ENCODE results near the gene DDO.

DDO gene

GRCh38 chr6:110387986-110388385 lies 27.4 kb downstream of the DDO start:
- no peak overlapping the region for H3K4me3 Mint-ChIP-seq
- no peaks in the 10 kb centered on the region for H3K36me3 Mint-ChIP-seq (ENCODE audit: insufficient read depth)
- H3K9me3 Mint-ChIP-seq, result no peaks in the 10 kb centered on the region
- ATAC-seq (replicated peaks; ENCODE audit: extremely low read depth, poor library complexity, severe bottlenecking) (no peak), DNase-seq (ENCODE audit: low spot score in 2 of 2) (no peak)
- peaks cover 12% of the 10 kb centered on the region for H3K4me1 Mint-ChIP-seq
- H3K27ac Mint-ChIP-seq (ENCODE audit: low read depth), result no peak overlapping the region
- H3K27me3 Mint-ChIP-seq, result no peaks in the 10 kb centered on the region

- ATAC-seq (replicated peaks; ENCODE audit: extremely low read depth, poor library complexity, severe bottlenecking) (no peak), DNase-seq (ENCODE audit: low spot score in 2 of 2) (no peak)
- Mint-ChIP-seq H3K36me3 (ENCODE audit: insufficient read depth) (no peaks in the 10 kb centered on the region), H3K9me3 (no peaks in the 10 kb centered on the region), H3K27me3 (peaks cover 14% of the 10 kb centered on the region), H3K4me1 (peaks cover 6% of the 10 kb centered on the region), H3K27ac (ENCODE audit: low read depth) (no peak overlapping the region), H3K4me3 (no peak overlapping the region)
These were observed 29.9 kb downstream of the DDO start for GRCh38 chr6:110385458-110385863.

- Mint-ChIP-seq H3K36me3 (ENCODE audit: insufficient read depth) (no peaks in the 10 kb centered on the region), H3K27me3 (peaks cover 44% of the 10 kb centered on the region), H3K4me1 (no peaks in the 10 kb centered on the region), H3K4me3 (no peak overlapping the region), H3K9me3 (no peaks in the 10 kb centered on the region), H3K27ac (ENCODE audit: low read depth) (no peak overlapping the region)
- DNase-seq (ENCODE audit: low spot score in 2 of 2) (no peak), ATAC-seq (replicated peaks; ENCODE audit: extremely low read depth, poor library complexity, severe bottlenecking) (no peak)
These were observed 36.8 kb downstream of the DDO start for GRCh38 chr6:110378552-110378951.

- Mint-ChIP-seq H3K4me3 (no peak overlapping the region), H3K27me3 (peaks cover 32% of the 10 kb centered on the region), H3K27ac (ENCODE audit: low read depth) (no peak overlapping the region), H3K9me3 (no peaks in the 10 kb centered on the region), H3K4me1 (peaks cover 15% of the 10 kb centered on the region), H3K36me3 (ENCODE audit: insufficient read depth) (peaks cover 2% of the 10 kb centered on the region)
- ATAC-seq (replicated peaks; ENCODE audit: extremely low read depth, poor library complexity, severe bottlenecking), result no peak
- no peak for DNase-seq (ENCODE audit: low spot score in 2 of 2)
These were observed 46.3 kb downstream of the DDO start for GRCh38 chr6:110369066-110369465.

GRCh38 chr6:110368284-110368683 lies 47.1 kb downstream of the DDO start:
- Mint-ChIP-seq H3K4me1 (peaks cover 15% of the 10 kb centered on the region), H3K36me3 (ENCODE audit: insufficient read depth) (peaks cover 2% of the 10 kb centered on the region), H3K4me3 (no peak overlapping the region), H3K27me3 (peaks cover 38% of the 10 kb centered on the region), H3K9me3 (no peaks in the 10 kb centered on the region), H3K27ac (ENCODE audit: low read depth) (no peak overlapping the region)
- ATAC-seq (replicated peaks; ENCODE audit: extremely low read depth, poor library complexity, severe bottlenecking) (no peak), DNase-seq (ENCODE audit: low spot score in 2 of 2) (no peak)

- Mint-ChIP-seq H3K36me3 (ENCODE audit: insufficient read depth) (peaks cover 2% of the 10 kb centered on the region), H3K4me3 (no peak overlapping the region), H3K9me3 (no peaks in the 10 kb centered on the region), H3K4me1 (peaks cover 15% of the 10 kb centered on the region), H3K27me3 (peaks cover 35% of the 10 kb centered on the region), H3K27ac (ENCODE audit: low read depth) (no peak overlapping the region)
- ATAC-seq (replicated peaks; ENCODE audit: extremely low read depth, poor library complexity, severe bottlenecking) (no peak), DNase-seq (ENCODE audit: low spot score in 2 of 2) (no peak)
These were observed 47.5 kb downstream of the DDO start for GRCh38 chr6:110367825-110368224.

- DNase-seq (ENCODE audit: low spot score in 2 of 2) (no peak), ATAC-seq (replicated peaks; ENCODE audit: extremely low read depth, poor library complexity, severe bottlenecking) (peak; percentile 56)
- H3K4me1 Mint-ChIP-seq, result peaks cover 15% of the 10 kb centered on the region
- no peaks in the 10 kb centered on the region for H3K9me3 Mint-ChIP-seq
- H3K4me3 Mint-ChIP-seq, result no peak overlapping the region
- H3K27me3 Mint-ChIP-seq, result peaks cover 32% of the 10 kb centered on the region
- H3K27ac Mint-ChIP-seq (ENCODE audit: low read depth), result peak overlapping the region; percentile 23
- H3K36me3 Mint-ChIP-seq (ENCODE audit: insufficient read depth), result peaks cover 2% of the 10 kb centered on the region
These were observed 48.4 kb downstream of the DDO start for GRCh38 chr6:110366975-110367374.

- ATAC-seq (replicated peaks; ENCODE audit: extremely low read depth, poor library complexity, severe bottlenecking) (no peak), DNase-seq (ENCODE audit: low spot score in 2 of 2) (no peak)
- no peaks in the 10 kb centered on the region for H3K36me3 Mint-ChIP-seq (ENCODE audit: insufficient read depth)
- peak overlapping the region; percentile 23 for H3K27ac Mint-ChIP-seq (ENCODE audit: low read depth)
- no peaks in the 10 kb centered on the region for H3K9me3 Mint-ChIP-seq
- peaks cover 15% of the 10 kb centered on the region for H3K4me1 Mint-ChIP-seq
- H3K4me3 Mint-ChIP-seq, result peak overlapping the region; percentile 16
- H3K27me3 Mint-ChIP-seq, result peaks cover 32% of the 10 kb centered on the region
These were observed 49.1 kb downstream of the DDO start for GRCh38 chr6:110366256-110366655.

- DNase-seq (ENCODE audit: low spot score in 2 of 2) (no peak), ATAC-seq (replicated peaks; ENCODE audit: extremely low read depth, poor library complexity, severe bottlenecking) (no peak)
- Mint-ChIP-seq H3K4me3 (no peak overlapping the region), H3K27ac (ENCODE audit: low read depth) (no peak overlapping the region), H3K27me3 (peaks cover 39% of the 10 kb centered on the region), H3K36me3 (ENCODE audit: insufficient read depth) (no peaks in the 10 kb centered on the region), H3K9me3 (no peaks in the 10 kb centered on the region), H3K4me1 (peaks cover 15% of the 10 kb centered on the region)
These were observed 50.8 kb downstream of the DDO start for GRCh38 chr6:110364364-110365105.

- H3K4me1 Mint-ChIP-seq, result peaks cover 15% of the 10 kb centered on the region
- DNase-seq (ENCODE audit: low spot score in 2 of 2) (no peak), ATAC-seq (replicated peaks; ENCODE audit: extremely low read depth, poor library complexity, severe bottlenecking) (no peak)
- no peak overlapping the region for H3K27ac Mint-ChIP-seq (ENCODE audit: low read depth)
- H3K4me3 Mint-ChIP-seq, result no peak overlapping the region
- no peaks in the 10 kb centered on the region for H3K36me3 Mint-ChIP-seq (ENCODE audit: insufficient read depth)
- peaks cover 46% of the 10 kb centered on the region for H3K27me3 Mint-ChIP-seq
- no peaks in the 10 kb centered on the region for H3K9me3 Mint-ChIP-seq
These were observed 51.6 kb downstream of the DDO start for GRCh38 chr6:110363748-110364147.

- ATAC-seq (replicated peaks; ENCODE audit: extremely low read depth, poor library complexity, severe bottlenecking) (no peak), DNase-seq (ENCODE audit: low spot score in 2 of 2) (no peak)
- peaks cover 1% of the 10 kb centered on the region for H3K36me3 Mint-ChIP-seq (ENCODE audit: insufficient read depth)
- peaks cover 11% of the 10 kb centered on the region for H3K4me1 Mint-ChIP-seq
- H3K27ac Mint-ChIP-seq (ENCODE audit: low read depth), result no peak overlapping the region
- peaks cover 71% of the 10 kb centered on the region for H3K27me3 Mint-ChIP-seq
- no peaks in the 10 kb centered on the region for H3K9me3 Mint-ChIP-seq
- no peak overlapping the region for H3K4me3 Mint-ChIP-seq
These were observed 54.7 kb downstream of the DDO start for GRCh38 chr6:110360676-110361075.

GRCh38 chr6:110359556-110359955 lies 55.8 kb downstream of the DDO start:
- Mint-ChIP-seq H3K4me1 (peaks cover 6% of the 10 kb centered on the region), H3K27ac (ENCODE audit: low read depth) (no peak overlapping the region), H3K36me3 (ENCODE audit: insufficient read depth) (peaks cover 1% of the 10 kb centered on the region), H3K27me3 (peaks cover 82% of the 10 kb centered on the region), H3K4me3 (no peak overlapping the region), H3K9me3 (no peaks in the 10 kb centered on the region)
- no peak for DNase-seq (ENCODE audit: low spot score in 2 of 2)
- ATAC-seq (replicated peaks; ENCODE audit: extremely low read depth, poor library complexity, severe bottlenecking), result no peak

- peaks cover 6% of the 10 kb centered on the region for H3K4me1 Mint-ChIP-seq
- H3K27me3 Mint-ChIP-seq, result peaks cover 81% of the 10 kb centered on the region
- H3K4me3 Mint-ChIP-seq, result peak overlapping the region; percentile 51
- no peaks in the 10 kb centered on the region for H3K9me3 Mint-ChIP-seq
- no peak overlapping the region for H3K27ac Mint-ChIP-seq (ENCODE audit: low read depth)
- DNase-seq (ENCODE audit: low spot score in 2 of 2) (no peak), ATAC-seq (replicated peaks; ENCODE audit: extremely low read depth, poor library complexity, severe bottlenecking) (no peak)
- H3K36me3 Mint-ChIP-seq (ENCODE audit: insufficient read depth), result peaks cover 1% of the 10 kb centered on the region
These were observed 56.7 kb downstream of the DDO start for GRCh38 chr6:110358553-110359160.
